ENCODE measurements around the gene HSDL2. TPM values are rescaled to one million over a fixed set of nuclear protein-coding genes. Genes with fewer than 3 reads are reported as not detected.
A peak's percentile ranks its signal among the peaks of the same experiment; 100 is the strongest.
"Not testable (repeated sequence)": the region's sequence is repeated elsewhere in the genome, so short reads cannot be mapped to it uniquely, and the experiment has no call there.

Gene HSDL2
- total RNA-seq, 1 donor from 2014 or later: 40.7 TPM

DNA sequence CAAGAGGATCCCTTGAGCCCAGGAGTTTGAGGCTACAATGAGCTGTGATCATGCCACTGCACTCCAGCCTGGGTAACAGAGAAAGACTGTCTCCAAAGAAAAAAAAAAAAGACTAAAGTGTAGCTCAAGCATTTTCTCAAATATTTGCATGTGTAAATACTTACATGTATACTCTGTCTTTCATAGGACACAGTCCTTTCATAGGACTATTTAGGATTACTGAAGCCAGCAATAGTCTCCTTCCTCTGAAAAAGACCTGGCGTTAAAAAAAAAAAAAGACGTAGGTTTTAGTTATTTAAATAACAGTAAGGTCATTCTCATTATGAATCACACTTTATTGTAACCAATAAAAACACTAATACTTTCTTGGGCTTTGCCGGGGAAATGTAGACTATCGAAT, 29.9 kb downstream of the HSDL2 start:
- Histone ChIP-seq H3K4me1 (ENCODE audit: control insufficient read depth in 3 of 3, insufficient read depth in 3 of 3, low read length in 3 of 3) (no peaks in the 10 kb centered on the region), H3K4me3 (ENCODE audit: low read length in 3 of 3) (no peak overlapping the region), H3K9me3 (ENCODE audit: control insufficient read depth in 3 of 3, low read length in 3 of 3) (no peaks in the 10 kb centered on the region), H3K27me3 (ENCODE audit: control insufficient read depth in 3 of 3, insufficient read depth in 3 of 3, low read length in 3 of 3) (no peaks in the 10 kb centered on the region), H3K27ac (ENCODE audit: low read depth, low read length) (no peak overlapping the region), H3K9ac (ENCODE audit: low read depth in 1 of 3, low read length in 3 of 3) (no peak overlapping the region), H3K36me3 (ENCODE audit: control insufficient read depth in 3 of 3, insufficient read depth in 3 of 3, low read length in 3 of 3) (peaks cover 6 to 51% (median 26%) of the 10 kb centered on the region in 3 donors)

DNA sequence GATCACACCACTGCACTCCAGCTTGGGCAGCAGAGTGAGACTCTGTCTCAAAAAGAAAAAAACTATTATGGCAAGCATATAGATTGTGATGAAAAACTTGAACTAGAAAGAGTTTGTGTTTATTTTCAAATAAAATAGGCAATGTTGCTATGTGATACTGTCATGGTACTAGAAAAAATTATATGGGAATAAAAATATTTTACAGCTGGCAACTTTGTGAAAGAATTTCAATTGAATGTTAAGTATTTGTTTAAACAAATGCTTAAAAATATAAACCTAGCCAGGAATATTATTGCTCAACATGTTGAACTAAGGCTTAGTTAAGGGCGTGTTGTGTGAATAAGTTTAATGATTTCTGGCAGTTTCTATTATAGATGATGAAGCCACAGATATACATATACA, 31.7 kb downstream of the HSDL2 start:
- no peaks in the 10 kb centered on the region for H3K27me3 ChIP-seq (ENCODE audit: control insufficient read depth in 3 of 3, insufficient read depth in 3 of 3, low read length in 3 of 3)
- H3K4me1 ChIP-seq (ENCODE audit: control insufficient read depth in 3 of 3, insufficient read depth in 3 of 3, low read length in 3 of 3): no peaks in the 10 kb centered on the region
- peaks cover 9 to 49% (median 25%) of the 10 kb centered on the region in 3 donors for H3K36me3 ChIP-seq (ENCODE audit: control insufficient read depth in 3 of 3, insufficient read depth in 3 of 3, low read length in 3 of 3)
- H3K4me3 ChIP-seq (ENCODE audit: low read length in 3 of 3): no peak overlapping the region
- no peak overlapping the region for H3K27ac ChIP-seq (ENCODE audit: low read depth, low read length)
- no peak overlapping the region for H3K9ac ChIP-seq (ENCODE audit: low read depth in 1 of 3, low read length in 3 of 3)
- H3K9me3 ChIP-seq (ENCODE audit: control insufficient read depth in 3 of 3, low read length in 3 of 3): no peaks in the 10 kb centered on the region

GRCh38 chr9:112413728-112414127, 33.8 kb downstream of the HSDL2 start:
- peaks cover 4 to 28% (median 8%) of the 10 kb centered on the region in 3 donors for H3K36me3 ChIP-seq (ENCODE audit: control insufficient read depth in 3 of 3, insufficient read depth in 3 of 3, low read length in 3 of 3)
- not testable (repeated sequence) for H3K9me3 ChIP-seq (ENCODE audit: control insufficient read depth in 3 of 3, low read length in 3 of 3); H3K4me1 ChIP-seq (ENCODE audit: control insufficient read depth in 3 of 3, insufficient read depth in 3 of 3, low read length in 3 of 3); H3K9ac ChIP-seq (ENCODE audit: low read depth in 1 of 3, low read length in 3 of 3); H3K27me3 ChIP-seq (ENCODE audit: control insufficient read depth in 3 of 3, insufficient read depth in 3 of 3, low read length in 3 of 3); H3K4me3 ChIP-seq (ENCODE audit: low read length in 3 of 3); H3K27ac ChIP-seq (ENCODE audit: low read depth, low read length)

GRCh38 chr9:112420208-112420607, 40.3 kb downstream of the HSDL2 start:
- Histone ChIP-seq H3K36me3 (ENCODE audit: control insufficient read depth in 3 of 3, insufficient read depth in 3 of 3, low read length in 3 of 3) (peaks cover 13 to 17% (median 16%) of the 10 kb centered on the region in 3 donors), H3K27ac (ENCODE audit: low read depth, low read length) (no peak overlapping the region), H3K4me1 (ENCODE audit: control insufficient read depth in 3 of 3, insufficient read depth in 3 of 3, low read length in 3 of 3) (peaks cover 0 to 7% (median 3%) of the 10 kb centered on the region in 3 donors), H3K9me3 (ENCODE audit: control insufficient read depth in 3 of 3, low read length in 3 of 3) (no peaks in the 10 kb centered on the region), H3K9ac (ENCODE audit: low read depth in 1 of 3, low read length in 3 of 3) (no peak overlapping the region), H3K4me3 (ENCODE audit: low read length in 3 of 3) (no peak overlapping the region), H3K27me3 (ENCODE audit: control insufficient read depth in 3 of 3, insufficient read depth in 3 of 3, low read length in 3 of 3) (no peaks in the 10 kb centered on the region)

DNA sequence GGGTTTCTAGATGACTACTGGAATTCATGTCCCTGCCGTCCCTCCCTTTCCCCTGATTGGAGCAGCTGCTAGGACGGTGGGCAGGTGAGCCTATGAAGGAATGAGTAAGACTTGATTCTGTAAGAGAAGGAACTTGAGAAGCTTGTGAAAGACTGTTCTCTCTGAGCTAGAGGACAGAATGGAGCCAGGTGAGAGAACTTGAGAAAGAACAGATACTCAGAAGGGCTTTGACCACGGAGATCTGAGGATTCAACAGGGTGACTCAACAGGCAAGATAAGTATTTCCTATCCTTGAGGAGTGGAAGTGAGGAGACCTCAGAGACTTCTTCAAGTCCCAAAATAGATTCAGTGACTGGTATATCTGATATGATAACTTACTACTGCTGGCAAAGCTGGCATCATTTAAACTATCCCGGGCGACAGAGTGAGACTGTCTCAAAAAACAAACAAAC, 41.9 kb downstream of the HSDL2 start:
- Histone ChIP-seq H3K4me1 (ENCODE audit: control insufficient read depth in 3 of 3, insufficient read depth in 3 of 3, low read length in 3 of 3) (peaks cover 0 to 7% (median 3%) of the 10 kb centered on the region in 3 donors), H3K27me3 (ENCODE audit: control insufficient read depth in 3 of 3, insufficient read depth in 3 of 3, low read length in 3 of 3) (no peaks in the 10 kb centered on the region), H3K9me3 (ENCODE audit: control insufficient read depth in 3 of 3, low read length in 3 of 3) (no peaks in the 10 kb centered on the region), H3K36me3 (ENCODE audit: control insufficient read depth in 3 of 3, insufficient read depth in 3 of 3, low read length in 3 of 3) (peaks cover 9 to 17% (median 16%) of the 10 kb centered on the region in 3 donors), H3K4me3 (ENCODE audit: low read length in 3 of 3) (no peak overlapping the region), H3K9ac (ENCODE audit: low read depth in 1 of 3, low read length in 3 of 3) (no peak overlapping the region), H3K27ac (ENCODE audit: low read depth, low read length) (peak overlapping the region; percentile 68)

GRCh38 chr9:112422417-112423148, 42.7 kb downstream of the HSDL2 start:
- Histone ChIP-seq H3K9ac (ENCODE audit: low read depth in 1 of 3, low read length in 3 of 3) (no peak overlapping the region), H3K36me3 (ENCODE audit: control insufficient read depth in 3 of 3, insufficient read depth in 3 of 3, low read length in 3 of 3) (peaks cover 9 to 17% (median 16%) of the 10 kb centered on the region in 3 donors), H3K27ac (ENCODE audit: low read depth, low read length) (no peak overlapping the region), H3K9me3 (ENCODE audit: control insufficient read depth in 3 of 3, low read length in 3 of 3) (no peaks in the 10 kb centered on the region), H3K4me3 (ENCODE audit: low read length in 3 of 3) (no peak overlapping the region), H3K4me1 (ENCODE audit: control insufficient read depth in 3 of 3, insufficient read depth in 3 of 3, low read length in 3 of 3) (peaks cover 0 to 7% (median 3%) of the 10 kb centered on the region in 3 donors), H3K27me3 (ENCODE audit: control insufficient read depth in 3 of 3, insufficient read depth in 3 of 3, low read length in 3 of 3) (no peaks in the 10 kb centered on the region)

- Histone ChIP-seq H3K4me1 (ENCODE audit: control insufficient read depth in 3 of 3, insufficient read depth in 3 of 3, low read length in 3 of 3) (no peaks in the 10 kb centered on the region), H3K27me3 (ENCODE audit: control insufficient read depth in 3 of 3, insufficient read depth in 3 of 3, low read length in 3 of 3) (no peaks in the 10 kb centered on the region), H3K4me3 (ENCODE audit: low read length in 3 of 3) (no peak overlapping the region), H3K9me3 (ENCODE audit: control insufficient read depth in 3 of 3, low read length in 3 of 3) (no peaks in the 10 kb centered on the region), H3K36me3 (ENCODE audit: control insufficient read depth in 3 of 3, insufficient read depth in 3 of 3, low read length in 3 of 3) (peaks cover 2 to 3% (median 3%) of the 10 kb centered on the region in 3 donors), H3K27ac (ENCODE audit: low read depth, low read length) (no peak overlapping the region), H3K9ac (ENCODE audit: low read depth in 1 of 3, low read length in 3 of 3) (no peak overlapping the region)
Measured at GRCh38 chr9:112430006-112430522, 50.2 kb downstream of the HSDL2 start.

GRCh38 chr9:112433499-112434392, 53.8 kb downstream of the HSDL2 start:
- Histone ChIP-seq H3K9me3 (ENCODE audit: control insufficient read depth in 3 of 3, low read length in 3 of 3) (no peaks in the 10 kb centered on the region), H3K9ac (ENCODE audit: low read depth in 1 of 3, low read length in 3 of 3) (no peak overlapping the region), H3K36me3 (ENCODE audit: control insufficient read depth in 3 of 3, insufficient read depth in 3 of 3, low read length in 3 of 3) (peaks cover 3 to 4% (median 3%) of the 10 kb centered on the region in 3 donors), H3K4me3 (ENCODE audit: low read length in 3 of 3) (no peak overlapping the region), H3K27me3 (ENCODE audit: control insufficient read depth in 3 of 3, insufficient read depth in 3 of 3, low read length in 3 of 3) (no peaks in the 10 kb centered on the region), H3K27ac (ENCODE audit: low read depth, low read length) (no peak overlapping the region), H3K4me1 (ENCODE audit: control insufficient read depth in 3 of 3, insufficient read depth in 3 of 3, low read length in 3 of 3) (no peaks in the 10 kb centered on the region)

DNA sequence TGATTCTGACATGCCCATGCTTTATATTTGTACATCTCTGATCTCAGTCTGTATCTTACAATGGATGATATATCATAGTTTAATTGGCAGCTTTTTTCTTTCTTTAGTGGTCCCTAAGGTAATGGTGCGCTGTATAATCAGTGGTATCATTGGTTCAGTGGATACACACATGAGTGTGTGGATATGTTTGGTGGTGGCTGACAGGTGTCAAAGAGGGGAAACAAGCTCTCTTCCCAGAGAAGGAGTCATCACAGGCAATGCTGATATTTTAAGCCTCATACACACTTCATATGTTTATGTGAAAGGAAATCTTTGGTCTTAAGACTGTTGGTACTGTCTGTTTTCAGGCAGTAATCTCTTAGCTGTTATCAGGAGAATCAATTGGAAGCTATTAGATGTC, 54.6 kb downstream of the HSDL2 start:
- H3K9me3 ChIP-seq (ENCODE audit: control insufficient read depth in 3 of 3, low read length in 3 of 3): no peaks in the 10 kb centered on the region
- H3K36me3 ChIP-seq (ENCODE audit: control insufficient read depth in 3 of 3, insufficient read depth in 3 of 3, low read length in 3 of 3): peaks cover 3 to 10% (median 3%) of the 10 kb centered on the region in 3 donors
- H3K27me3 ChIP-seq (ENCODE audit: control insufficient read depth in 3 of 3, insufficient read depth in 3 of 3, low read length in 3 of 3): no peaks in the 10 kb centered on the region
- no peak overlapping the region for H3K27ac ChIP-seq (ENCODE audit: low read depth, low read length)
- no peak overlapping the region for H3K4me3 ChIP-seq (ENCODE audit: low read length in 3 of 3)
- no peaks in the 10 kb centered on the region for H3K4me1 ChIP-seq (ENCODE audit: control insufficient read depth in 3 of 3, insufficient read depth in 3 of 3, low read length in 3 of 3)
- H3K9ac ChIP-seq (ENCODE audit: low read depth in 1 of 3, low read length in 3 of 3): no peak overlapping the region

All from skeletal muscle tissue (tissue), 4 donors.